Measurements from ENCODE around the gene TIMM13. TPM values are rescaled to one million over a fixed set of nuclear protein-coding genes. Genes with fewer than 3 reads are reported as not detected.

Gene TIMM13
- total and polyA plus RNA-seq, 10 of the 15 experiments (the other 5 are each of a cell fraction or from before 2014, with no cell fraction given) = 9.9 to 205 (median 63.6) TPM

- TF ChIP-seq, protein P1, sequence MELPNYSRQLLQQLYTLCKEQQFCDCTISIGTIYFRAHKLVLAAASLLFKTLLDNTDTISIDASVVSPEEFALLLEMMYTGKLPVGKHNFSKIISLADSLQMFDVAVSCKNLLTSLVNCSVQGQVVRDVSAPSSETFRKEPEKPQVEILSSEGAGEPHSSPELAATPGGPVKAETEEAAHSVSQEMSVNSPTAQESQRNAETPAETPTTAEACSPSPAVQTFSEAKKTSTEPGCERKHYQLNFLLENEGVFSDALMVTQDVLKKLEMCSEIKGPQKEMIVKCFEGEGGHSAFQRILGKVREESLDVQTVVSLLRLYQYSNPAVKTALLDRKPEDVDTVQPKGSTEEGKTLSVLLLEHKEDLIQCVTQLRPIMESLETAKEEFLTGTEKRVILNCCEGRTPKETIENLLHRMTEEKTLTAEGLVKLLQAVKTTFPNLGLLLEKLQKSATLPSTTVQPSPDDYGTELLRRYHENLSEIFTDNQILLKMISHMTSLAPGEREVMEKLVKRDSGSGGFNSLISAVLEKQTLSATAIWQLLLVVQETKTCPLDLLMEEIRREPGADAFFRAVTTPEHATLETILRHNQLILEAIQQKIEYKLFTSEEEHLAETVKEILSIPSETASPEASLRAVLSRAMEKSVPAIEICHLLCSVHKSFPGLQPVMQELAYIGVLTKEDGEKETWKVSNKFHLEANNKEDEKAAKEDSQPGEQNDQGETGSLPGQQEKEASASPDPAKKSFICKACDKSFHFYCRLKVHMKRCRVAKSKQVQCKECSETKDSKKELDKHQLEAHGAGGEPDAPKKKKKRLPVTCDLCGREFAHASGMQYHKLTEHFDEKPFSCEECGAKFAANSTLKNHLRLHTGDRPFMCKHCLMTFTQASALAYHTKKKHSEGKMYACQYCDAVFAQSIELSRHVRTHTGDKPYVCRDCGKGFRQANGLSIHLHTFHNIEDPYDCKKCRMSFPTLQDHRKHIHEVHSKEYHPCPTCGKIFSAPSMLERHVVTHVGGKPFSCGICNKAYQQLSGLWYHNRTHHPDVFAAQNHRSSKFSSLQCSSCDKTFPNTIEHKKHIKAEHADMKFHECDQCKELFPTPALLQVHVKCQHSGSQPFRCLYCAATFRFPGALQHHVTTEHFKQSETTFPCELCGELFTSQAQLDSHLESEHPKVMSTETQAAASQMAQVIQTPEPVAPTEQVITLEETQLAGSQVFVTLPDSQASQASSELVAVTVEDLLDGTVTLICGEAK (IDR thresholded peaks at IDR 0.05; ENCODE audit: borderline replicate concordance) = no peak
- peak; percentile 25; the same call in 1 of the 2 replicates for TF ChIP-seq CREB1 (IDR thresholded peaks at IDR 0.05; ENCODE audit: low read depth)
- no peak for TF ChIP-seq ZNF24 (IDR thresholded peaks at IDR 0.05)
- TF ChIP-seq ZNF217 (IDR thresholded peaks at IDR 0.05) = 0 out of 2 replicates have a peak, but pooled peaks have one; percentile 16
- TF ChIP-seq ASH2L (IDR thresholded peaks at IDR 0.05; ENCODE audit: borderline replicate concordance, low read depth) = 0 out of 2 replicates have a peak, but pooled peaks have one; percentile 42
Observed at GRCh38 chr19:2394442-2395292, 32.7 kb downstream of the TIMM13 start (continued).

- WGBS (ENCODE audit: insufficient coverage, insufficient replicate concordance, low lambda C conversion rate, missing lambda C conversion rate) = 13% methylated on average over 8 of the region's 8 CpGs
- H3K4me3 ChIP-seq = peak overlapping the region; percentile 49; the same call in 1 of the 2 replicates
- DNase-seq (ENCODE audit: low read depth, low spot score) = peak; percentile 38
- peak; percentile 78 for ATAC-seq
- no peaks in the 10 kb centered on the region for H4K20me1 ChIP-seq (ENCODE audit: control insufficient read depth, insufficient read depth)
- no TSS peak for BruUV-seq (replicated peaks)
- no peaks in the 10 kb centered on the region for H3K79me2 ChIP-seq (ENCODE audit: control insufficient read depth, insufficient read depth, low read length)
- H3K9ac ChIP-seq (ENCODE audit: control insufficient read depth, insufficient read depth, low read length) = 0 out of 2 replicates have a peak overlapping the region, but pooled peaks have one; percentile 1
- H2AFZ ChIP-seq (ENCODE audit: control insufficient read depth, low read depth, low read length) = peak overlapping the region; percentile 14; the same call in 1 of the 2 replicates
- H3K27ac ChIP-seq (ENCODE audit: control insufficient read depth, insufficient read depth) = peak overlapping the region; percentile 62
- no peaks in the 10 kb centered on the region for H3K27me3 ChIP-seq (replicated peaks in 1 of 2; ENCODE audit: control insufficient read depth in 2 of 2, insufficient read depth in 2 of 2, low read length in 1 of 2)
- RAD21 ChIA-PET (ENCODE audit: unreplicated experiment) = interaction anchor here (0.7 to 5.3 kb wide), 16 partner anchors 34 to 242 kb away, joined by 3 to 31 read pairs (median 4); partner anchors contain the start of genes GADD45B and TIMM13
- H3K9me3 ChIP-seq (replicated peaks; ENCODE audit: control insufficient read depth, insufficient read depth, low read length) = no peaks in the 10 kb centered on the region; the same call in 2 of the 3 replicates
- CTCF ChIA-PET = interaction anchor here (0.8 to 5.6 kb wide), 14 partner anchors 9 to 301 kb away, joined by 3 to 66 read pairs (median 8); no protein-coding TSS in a partner anchor
- intact Hi-C loops (cut with micrococcal nuclease; ENCODE audit: unreplicated experiment) = loop anchor here (5.0 to 10.0 kb wide), 5 partner anchors 67 to 237 kb away; partner anchors contain the start of genes LSM7, PLEKHJ1, SF3A2 and SPPL2B
- peaks cover 9% of the 10 kb centered on the region for H3K4me1 ChIP-seq (ENCODE audit: control insufficient read depth, insufficient read depth, low read length)
- H3K36me3 ChIP-seq (ENCODE audit: control insufficient read depth in 2 of 2, insufficient read depth in 2 of 2, low read length in 1 of 2) = no peaks in the 10 kb centered on the region
- FAIRE-seq = peak; percentile 62
- H3K4me2 ChIP-seq (ENCODE audit: control insufficient read depth, insufficient read depth) = peak overlapping the region; percentile 17
- in situ Hi-C loops (cut with MboI) = loop anchor here (5.0 kb wide), 1 partner anchor 218 kb away; no protein-coding TSS in a partner anchor
- POLR2A ChIA-PET = interaction anchor here (0.6 to 2.6 kb wide), 14 partner anchors 9 to 351 kb away, joined by 3 to 8 read pairs (median 3); partner anchors contain the start of gene LSM7
- SMC1A ChIA-PET (ENCODE audit: uncharacterized antibody, unreplicated experiment) = interaction anchor here (0.6 to 3.6 kb wide), 19 partner anchors 10 to 242 kb away, joined by 3 to 28 read pairs (median 3); no protein-coding TSS in a partner anchor
- TF ChIP-seq ETV6 (conservative IDR thresholded peaks at IDR 0.05 in 1 of 2, IDR thresholded peaks at IDR 0.05 in 1 of 2; ENCODE audit: borderline replicate concordance in 1 of 2, low read depth in 1 of 2) (no peak), SMARCA5 (IDR thresholded peaks at IDR 0.05) (peak; percentile 51; the same call in 1 of the 2 replicates), TBL1XR1 (IDR thresholded peaks at IDR 0.05; ENCODE audit: low read depth, low read length) (peak; percentile 16; the same call in 1 of the 2 replicates), BHLHE40 (IDR thresholded peaks at IDR 0.05; ENCODE audit: borderline replicate concordance in 1 of 2, low read depth in 2 of 2, low read length in 1 of 2) (peak in 1 of 2 experiments; percentile 70; a peak in 1 of 4 replicates), RUNX3 (IDR thresholded peaks at IDR 0.05; ENCODE audit: low read length) (peak; percentile 86), PAX5 (IDR thresholded peaks at IDR 0.05; ENCODE audit: borderline replicate concordance, low read depth, low read length) (peak; percentile 68; the same call in 1 of the 2 replicates), BCL11A (IDR thresholded peaks at IDR 0.05; ENCODE audit: low read depth, low read length) (no peak)
- TF ChIP-seq, protein P2, sequence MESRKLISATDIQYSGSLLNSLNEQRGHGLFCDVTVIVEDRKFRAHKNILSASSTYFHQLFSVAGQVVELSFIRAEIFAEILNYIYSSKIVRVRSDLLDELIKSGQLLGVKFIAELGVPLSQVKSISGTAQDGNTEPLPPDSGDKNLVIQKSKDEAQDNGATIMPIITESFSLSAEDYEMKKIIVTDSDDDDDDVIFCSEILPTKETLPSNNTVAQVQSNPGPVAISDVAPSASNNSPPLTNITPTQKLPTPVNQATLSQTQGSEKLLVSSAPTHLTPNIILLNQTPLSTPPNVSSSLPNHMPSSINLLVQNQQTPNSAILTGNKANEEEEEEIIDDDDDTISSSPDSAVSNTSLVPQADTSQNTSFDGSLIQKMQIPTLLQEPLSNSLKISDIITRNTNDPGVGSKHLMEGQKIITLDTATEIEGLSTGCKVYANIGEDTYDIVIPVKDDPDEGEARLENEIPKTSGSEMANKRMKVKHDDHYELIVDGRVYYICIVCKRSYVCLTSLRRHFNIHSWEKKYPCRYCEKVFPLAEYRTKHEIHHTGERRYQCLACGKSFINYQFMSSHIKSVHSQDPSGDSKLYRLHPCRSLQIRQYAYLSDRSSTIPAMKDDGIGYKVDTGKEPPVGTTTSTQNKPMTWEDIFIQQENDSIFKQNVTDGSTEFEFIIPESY (IDR thresholded peaks at IDR 0.05) = no peak
Observed at GRCh38 chr19:2394054-2394441, 33.3 kb downstream of the TIMM13 start.
